ENCODE measurements around the gene CRYBA2.

Gene CRYBA2

DNA sequence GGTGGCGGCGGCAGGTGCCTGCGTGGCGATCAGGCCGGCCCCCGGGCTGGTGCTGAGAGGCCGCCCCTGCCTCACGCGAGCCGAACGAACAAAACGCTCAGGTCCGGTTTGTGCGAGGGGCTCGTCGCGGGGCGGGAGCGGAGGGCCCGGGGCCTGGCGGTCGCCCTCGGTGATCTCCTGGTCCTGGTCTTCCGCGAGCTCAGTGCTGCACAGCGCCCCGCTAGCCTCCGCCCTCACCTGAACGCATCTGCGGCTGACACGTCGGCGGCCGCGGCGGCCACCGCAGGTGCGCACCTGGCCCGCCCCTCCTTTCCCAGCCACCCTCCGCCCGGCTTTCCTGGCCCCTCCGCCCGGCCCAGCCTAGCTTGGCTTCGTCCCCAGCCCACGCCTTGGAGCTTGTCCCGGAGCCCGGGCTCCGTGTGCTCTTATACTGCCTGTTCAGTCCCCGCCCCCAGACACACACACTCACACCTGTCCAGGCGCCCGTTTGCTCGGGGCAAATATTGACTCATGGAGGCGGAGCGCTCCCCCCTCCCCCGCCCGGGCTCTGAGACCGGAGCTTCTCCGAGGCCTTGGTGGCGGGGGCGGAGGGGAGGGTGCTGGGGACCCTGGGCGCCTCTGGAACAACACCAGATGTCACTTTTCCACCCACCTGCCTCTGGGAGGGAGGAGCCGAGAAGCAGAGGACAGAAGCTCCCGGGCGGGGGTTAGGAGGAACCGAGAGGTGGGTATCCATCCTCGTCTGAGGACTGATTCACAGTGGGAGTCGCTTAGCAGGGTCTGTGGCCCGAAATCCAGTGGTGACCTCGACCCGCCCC lies 8.6 kb upstream of the CRYBA2 start:
- DNase-seq: no peak
- intact Hi-C loops (cut with DNase I): no loop called here

DNA sequence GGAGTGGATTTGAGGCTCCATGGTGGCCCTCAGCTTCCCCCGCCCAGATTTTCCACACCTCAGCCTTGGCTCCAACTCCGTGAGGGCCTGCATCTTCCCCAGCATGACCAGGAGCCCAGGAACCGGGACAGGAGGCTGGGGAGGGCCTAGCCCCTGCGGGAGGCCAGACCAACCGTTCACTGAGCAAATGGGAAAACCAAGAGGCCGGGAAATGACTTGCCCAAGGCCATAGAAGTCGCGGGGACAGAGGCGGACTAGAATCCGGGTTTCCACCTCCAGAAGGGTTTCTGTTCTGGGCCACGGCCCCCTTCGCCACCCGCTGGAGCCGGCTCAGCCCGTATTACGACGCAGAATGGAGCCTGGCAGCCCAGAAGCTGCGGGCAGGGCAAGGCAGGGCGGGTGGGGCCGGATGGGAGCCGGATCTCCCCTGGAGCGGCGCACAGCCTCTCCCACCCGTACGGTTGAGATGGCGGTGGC lies 7.9 kb upstream of the CRYBA2 start:
- DNase-seq: no peak
- intact Hi-C loops (cut with DNase I): no loop called here

DNA sequence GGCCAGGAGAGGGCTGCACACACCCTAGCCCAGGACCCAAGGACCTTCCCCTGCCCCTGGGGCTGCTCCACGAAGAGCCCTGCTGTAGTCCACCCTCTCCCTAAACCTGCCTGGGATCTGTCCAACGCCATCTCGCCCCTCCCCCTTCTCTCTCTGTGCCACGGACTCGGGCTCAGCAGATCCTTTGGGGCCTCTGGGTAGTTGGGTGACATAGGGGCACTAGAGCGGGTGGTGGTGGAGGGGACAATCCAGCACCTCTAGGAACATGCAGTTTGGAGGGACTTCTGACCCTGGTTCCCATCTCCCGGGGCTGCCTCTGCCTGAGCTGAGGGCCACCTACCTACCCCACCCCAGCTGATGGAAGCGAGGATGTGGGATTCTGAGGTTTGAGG lies 7.3 kb upstream of the CRYBA2 start:
- DNase-seq: no peak
- intact Hi-C loops (cut with DNase I): no loop called here

DNA sequence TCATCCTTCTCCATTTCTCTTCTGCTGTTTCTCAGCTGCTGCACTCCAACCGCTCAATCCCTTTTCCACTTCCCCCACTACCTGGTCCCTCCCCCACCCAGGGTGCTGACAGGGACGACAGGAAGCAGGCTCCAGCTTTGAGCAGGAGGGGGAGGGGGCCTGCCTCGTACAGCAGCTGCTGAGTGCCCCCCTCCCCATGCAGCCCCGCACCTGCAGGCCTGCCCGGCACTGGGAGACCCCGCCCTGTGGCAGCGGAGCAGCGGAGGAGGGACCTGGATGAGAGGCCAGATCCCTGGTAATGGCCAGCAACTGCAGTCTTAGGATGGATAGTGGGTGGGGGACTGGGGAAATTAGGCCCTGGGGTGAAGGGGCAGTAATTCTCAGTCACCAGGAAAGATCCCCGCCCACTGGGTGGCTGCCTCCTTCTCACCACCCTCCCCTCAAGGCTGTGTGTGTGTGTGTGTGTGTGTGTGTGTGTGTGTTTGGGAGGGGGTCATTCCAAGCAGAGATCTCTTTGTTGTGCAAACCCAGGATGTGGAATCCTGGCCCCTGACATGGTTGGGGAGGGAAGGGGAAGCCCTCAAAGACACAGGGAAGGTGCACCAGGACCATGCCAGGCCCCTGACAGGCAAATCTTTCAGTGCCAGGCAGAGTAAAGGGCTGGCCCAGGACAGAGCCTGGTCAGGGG lies 6.8 kb upstream of the CRYBA2 start:
- intact Hi-C loops (cut with DNase I): loop anchor here (5.0 to 10.0 kb wide), 2 partner anchors 115 to 157 kb away; no protein-coding TSS in a partner anchor
- DNase-seq: no peak

DNA sequence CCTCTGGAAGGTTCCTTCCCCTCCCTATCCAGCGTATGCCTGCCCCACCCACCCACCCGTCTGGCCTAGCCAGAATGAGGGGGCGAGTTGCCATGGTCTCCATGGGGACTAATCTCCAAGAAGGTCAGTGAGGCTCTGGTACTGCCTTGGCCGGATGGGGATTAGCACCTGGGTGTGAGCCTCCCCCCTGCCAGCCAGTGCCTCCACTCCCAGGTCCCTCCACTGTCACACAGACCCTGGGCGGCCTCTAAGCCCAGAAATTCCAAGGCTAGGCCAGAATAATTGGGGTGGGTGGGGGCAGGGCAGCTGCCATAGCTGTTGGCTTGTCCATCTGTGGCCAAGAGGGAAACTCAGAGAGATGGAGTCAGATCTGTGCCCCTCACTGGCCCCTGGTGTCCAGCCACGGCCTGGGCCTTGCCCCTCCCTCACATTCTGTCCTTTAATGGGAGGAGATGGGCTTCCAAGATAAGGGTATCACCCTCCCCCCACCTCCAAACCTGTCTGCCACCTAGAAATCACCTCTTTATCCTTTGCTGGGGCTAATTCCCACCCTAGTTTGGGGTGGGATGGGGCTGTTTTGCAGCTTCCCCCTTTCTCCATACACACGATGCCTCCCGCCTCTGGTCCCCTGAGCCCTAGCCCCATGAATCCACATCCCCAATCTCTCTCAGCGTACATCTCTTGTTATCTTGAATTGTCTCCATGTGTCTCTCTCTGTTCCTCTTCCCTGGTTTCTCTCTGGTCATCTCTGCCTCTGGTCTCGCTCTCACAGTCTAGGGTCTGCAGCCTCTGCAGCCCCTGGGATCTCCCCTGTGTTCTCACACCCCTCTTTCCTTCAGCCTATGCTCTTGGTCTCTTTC lies 6.0 kb upstream of the CRYBA2 start:
- intact Hi-C loops (cut with DNase I): loop anchor here (5.0 to 10.0 kb wide), 2 partner anchors 116 to 158 kb away; no protein-coding TSS in a partner anchor
- DNase-seq: no peak

DNA sequence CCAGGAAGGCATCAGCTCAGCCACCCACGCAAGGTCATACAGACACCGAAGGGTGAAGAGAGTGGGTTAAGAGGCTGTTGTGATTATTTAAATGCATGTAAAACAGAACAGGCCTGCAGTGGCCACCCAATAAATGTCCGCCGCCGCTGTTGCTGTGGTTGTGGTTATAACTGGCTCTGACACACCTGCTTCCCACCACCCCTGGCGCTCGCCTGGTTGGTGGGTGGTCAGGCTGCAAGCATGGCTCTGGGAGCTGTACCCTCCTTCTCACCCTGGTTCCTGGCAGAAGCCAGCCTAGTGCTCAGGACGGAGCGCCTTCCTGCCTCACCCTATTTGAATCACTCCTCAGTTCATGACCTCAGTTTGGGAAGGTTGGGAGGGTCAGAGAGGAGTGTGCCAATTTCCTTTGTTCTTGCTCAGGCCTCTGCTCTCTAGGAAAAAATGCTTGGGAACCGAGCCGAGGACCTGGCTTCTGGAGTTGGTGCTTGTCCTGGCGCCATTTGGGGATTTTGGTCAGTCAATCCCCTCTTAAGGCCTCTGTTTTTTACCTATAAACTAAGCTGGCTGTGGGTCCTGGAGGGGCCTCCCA lies 5.3 kb upstream of the CRYBA2 start:
- intact Hi-C loops (cut with DNase I): loop anchor here (5.0 to 10.0 kb wide), 2 partner anchors 116 to 159 kb away; no protein-coding TSS in a partner anchor

DNA sequence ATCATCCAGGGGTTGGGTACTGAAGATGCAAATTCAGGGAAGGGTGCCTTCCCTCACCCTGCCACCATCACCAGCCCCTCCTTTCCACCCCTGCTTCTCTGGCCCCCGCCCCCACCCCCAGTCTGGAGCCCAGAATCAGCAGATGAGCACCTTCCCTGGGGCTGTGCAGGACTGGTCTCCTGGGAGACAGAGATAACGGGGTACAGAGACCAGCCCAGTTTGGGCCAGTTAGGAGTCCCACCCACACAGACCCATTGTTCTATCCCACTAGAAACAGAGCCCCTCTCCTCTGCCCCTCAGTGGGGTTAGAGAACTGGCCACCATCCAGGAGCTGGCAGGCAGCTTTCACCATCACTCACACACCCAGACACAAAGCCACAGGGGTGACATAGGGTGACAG lies 4.5 kb upstream of the CRYBA2 start:
- intact Hi-C loops (cut with DNase I): loop anchor here (5.0 to 10.0 kb wide), 2 partner anchors 117 to 160 kb away; no protein-coding TSS in a partner anchor
- no peak for DNase-seq

More for the DNA sequence above, 5.3 kb upstream of the CRYBA2 start:
- no peak for DNase-seq

DNA sequence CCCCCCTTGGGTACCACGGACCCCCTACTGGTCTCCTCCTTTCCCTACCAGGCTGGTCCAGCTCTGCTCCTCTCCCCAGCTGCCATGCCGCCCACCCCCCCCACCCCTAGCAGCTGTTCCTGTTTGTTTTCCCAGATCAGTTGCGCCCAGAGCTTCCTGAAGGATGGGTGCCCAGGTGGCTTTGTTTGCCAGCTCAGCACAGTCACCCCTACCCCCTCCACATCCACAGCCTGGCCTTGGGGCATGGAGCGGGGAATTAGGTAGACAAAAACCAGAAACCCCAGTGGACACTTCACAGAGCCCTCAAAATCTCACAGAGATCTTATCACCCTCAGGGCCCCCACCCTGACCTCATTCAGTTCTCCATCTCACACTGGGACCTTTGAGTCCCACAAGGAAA lies 3.7 kb upstream of the CRYBA2 start:
- intact Hi-C loops (cut with DNase I): loop anchor here (5.0 to 10.0 kb wide), 2 partner anchors 118 to 160 kb away; no protein-coding TSS in a partner anchor
- no peak for DNase-seq

DNA sequence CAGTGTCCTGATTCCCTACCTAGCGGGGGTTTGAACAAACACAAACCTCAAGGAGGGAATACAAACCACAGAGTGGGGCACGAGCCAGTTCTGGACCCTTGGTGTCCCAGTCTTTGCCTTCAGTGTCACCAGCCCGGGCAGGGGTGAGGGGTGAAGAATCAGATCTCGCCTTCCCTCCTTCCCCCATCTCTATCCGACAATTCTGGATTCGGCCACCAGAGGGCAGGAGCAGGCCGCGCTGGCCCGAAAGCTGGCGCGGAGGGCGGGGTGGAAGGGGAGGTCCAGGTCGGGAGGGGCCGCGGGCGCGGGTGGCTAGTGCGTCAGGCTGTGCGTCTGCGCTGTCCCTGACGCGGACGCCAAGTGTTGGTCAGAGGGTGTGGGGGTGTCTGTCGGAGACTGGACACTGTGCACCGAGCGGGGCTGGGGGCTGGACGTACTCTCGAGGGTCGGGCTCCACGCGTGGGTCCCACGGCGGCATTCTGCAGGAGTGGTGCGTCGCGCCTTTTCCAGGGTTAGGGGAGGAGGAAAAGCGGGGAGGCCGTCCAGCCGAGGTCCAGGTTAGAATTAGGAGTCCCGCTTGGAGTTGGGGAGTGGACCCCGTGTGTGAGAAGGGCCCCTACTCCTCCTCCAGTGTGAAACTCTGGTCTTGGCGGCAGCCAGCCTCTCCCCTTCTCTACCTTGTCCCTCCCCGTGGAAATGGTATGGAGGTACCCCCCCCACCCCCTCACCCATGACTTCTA lies 2.9 kb upstream of the CRYBA2 start:
- peak; percentile 67 to 96 (median 88) for DNase-seq
- intact Hi-C loops (cut with DNase I): loop anchor here (5.0 to 10.0 kb wide), 2 partner anchors 119 to 161 kb away; no protein-coding TSS in a partner anchor

DNA sequence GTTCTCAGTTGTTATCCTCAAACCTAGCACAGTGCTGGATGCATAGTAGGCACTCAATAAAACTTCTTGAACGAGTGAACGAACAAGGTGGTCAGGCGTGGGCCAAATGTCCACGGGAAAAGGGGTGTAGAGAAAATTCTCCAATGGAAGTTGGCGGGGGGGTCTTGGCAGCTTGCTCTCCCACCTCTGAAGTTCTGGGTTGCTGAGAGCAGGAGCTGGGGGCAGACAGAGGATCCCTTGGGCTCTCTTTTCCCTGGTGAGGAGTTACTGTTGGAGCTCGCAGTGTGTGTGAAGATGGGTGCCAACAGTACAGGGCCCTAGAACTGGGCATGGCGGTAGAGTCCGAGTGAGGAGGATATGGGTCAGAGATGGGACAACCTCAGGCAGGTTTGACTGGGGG lies 2.3 kb upstream of the CRYBA2 start:
- DNase-seq: no peak
- intact Hi-C loops (cut with DNase I): loop anchor here (5.0 to 10.0 kb wide), 2 partner anchors 119 to 162 kb away; no protein-coding TSS in a partner anchor

DNA sequence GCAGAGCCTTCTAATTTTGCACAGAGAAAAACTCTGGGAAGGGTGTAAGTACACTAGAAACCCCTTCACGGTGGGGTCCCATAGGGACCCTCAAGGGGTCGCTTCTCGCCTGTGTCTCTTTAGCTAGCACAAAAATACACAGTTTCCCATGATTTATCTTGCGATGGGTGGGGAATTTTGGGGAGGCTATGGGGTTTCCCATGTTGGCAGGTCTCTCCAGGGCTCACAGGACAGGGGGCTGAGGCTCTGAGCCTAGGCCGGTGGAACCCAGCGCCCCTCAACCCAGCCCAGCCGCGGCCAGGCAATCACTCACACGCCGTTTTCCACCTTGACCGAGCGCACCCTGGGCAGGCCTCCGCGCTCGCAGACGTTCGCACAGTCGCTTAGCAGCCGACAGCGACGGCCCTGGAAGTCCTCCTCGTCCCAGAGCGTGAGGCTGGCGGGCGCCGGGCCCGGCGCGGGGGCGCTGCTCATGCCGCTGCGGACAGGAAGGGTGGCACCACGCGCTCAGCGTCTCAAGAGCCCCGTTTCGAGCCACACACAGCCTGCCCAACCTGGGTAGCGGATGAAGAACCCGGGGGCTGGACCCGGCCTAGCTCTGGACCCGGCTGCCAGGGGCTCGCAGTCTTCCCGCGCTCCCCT lies 398 bp downstream of the CRYBA2 start:
- peak in 2 of 42 donors; percentile 15 to 22 for DNase-seq
- intact Hi-C loops (cut with DNase I): loop anchor here (10.0 kb wide), 1 partner anchor 122 kb away; no protein-coding TSS in a partner anchor

DNA sequence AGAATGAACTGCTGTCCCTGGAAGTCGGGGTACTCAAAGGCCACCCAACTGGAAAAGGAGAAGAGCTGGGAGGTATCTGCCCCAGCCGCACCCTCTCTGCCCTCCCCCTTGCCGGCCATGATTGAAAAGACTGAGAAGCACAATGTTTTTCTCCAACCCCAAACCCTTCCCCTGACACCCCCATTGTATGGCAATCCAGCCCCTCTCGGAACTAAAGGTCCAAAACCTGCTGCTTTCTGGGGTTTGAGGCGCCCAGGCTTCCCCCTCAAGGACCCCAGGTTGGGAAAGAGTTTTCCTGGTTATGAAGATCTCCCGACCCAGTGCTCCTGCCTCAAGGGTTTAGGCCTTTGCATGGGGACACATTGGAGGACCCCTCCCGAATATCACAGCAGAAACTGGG lies 1.0 kb downstream of the CRYBA2 start:
- intact Hi-C loops (cut with DNase I): loop anchor here (10.0 kb wide), 1 partner anchor 123 kb away; no protein-coding TSS in a partner anchor
- no peak for DNase-seq

DNA sequence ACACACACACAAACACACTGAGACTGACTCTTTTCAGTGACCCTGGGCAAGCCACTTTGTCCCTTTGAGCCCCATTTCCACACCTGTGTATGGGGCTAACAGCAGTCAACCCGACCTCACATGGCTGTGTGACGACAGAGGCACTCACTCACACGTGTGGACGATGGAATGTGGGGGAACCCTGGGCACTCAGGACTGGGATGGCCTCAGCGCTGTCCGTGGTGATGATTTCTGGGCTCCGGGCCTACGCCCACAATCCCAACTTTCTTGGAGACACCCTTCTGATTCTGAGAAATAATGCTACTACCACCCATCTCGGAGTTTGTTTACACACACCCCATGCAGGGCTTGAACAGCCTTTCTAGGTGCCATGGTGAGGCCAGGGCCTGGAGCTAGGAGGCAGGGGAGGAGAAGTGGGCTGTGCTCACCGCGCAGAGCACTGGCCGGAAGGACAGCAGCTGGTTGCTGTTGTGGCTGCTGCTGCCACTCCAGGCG lies 1.5 kb downstream of the CRYBA2 start:
- no peak for DNase-seq

DNA sequence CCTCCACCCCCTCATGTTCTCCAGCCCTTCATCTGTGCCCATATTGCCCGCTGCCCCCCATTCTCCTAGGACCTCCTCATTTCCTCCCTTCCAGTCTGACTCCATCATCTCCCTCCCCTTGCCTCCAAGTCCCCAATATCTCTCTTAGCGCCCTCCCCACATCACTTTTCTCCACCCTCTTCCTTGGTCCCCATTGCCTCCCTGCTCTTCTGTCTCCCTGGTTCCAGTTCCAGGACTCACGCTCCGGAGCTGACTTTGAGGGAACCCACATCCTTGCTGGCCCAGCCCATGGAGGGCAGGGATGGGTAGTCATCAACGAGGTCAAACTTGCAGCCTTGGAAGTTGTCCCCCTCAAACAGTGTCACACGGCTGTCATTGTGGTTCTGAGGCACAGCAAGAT lies 2.6 kb downstream of the CRYBA2 start:
- no peak for DNase-seq
- intact Hi-C loops (cut with DNase I): loop anchor here (10.0 kb wide), 1 partner anchor 124 kb away; no protein-coding TSS in a partner anchor

More for the DNA sequence above, 1.5 kb downstream of the CRYBA2 start:
- intact Hi-C loops (cut with DNase I): loop anchor here (10.0 kb wide), 1 partner anchor 123 kb away; no protein-coding TSS in a partner anchor

DNA sequence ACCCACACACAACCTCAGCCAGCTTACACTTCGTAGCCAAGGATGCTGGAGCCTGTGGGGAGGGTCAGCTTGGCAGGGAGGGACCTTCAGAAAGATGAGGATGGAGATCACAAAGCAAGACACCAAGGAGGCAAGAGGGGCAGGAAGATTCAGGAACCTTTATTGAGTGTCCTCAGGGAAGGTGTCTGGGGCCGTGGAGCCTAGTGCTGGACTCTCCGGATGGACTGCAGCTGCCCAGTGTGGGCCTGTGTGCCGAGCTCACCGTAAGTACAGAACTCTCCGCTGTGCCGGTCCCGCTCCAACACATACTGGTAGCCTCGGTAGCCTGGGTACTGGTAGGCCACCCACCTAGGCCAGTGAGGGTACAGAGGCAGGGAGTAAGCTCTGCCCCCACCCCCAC lies 3.2 kb downstream of the CRYBA2 start:
- intact Hi-C loops (cut with DNase I): loop anchor here (10.0 kb wide), 1 partner anchor 125 kb away; no protein-coding TSS in a partner anchor

DNA sequence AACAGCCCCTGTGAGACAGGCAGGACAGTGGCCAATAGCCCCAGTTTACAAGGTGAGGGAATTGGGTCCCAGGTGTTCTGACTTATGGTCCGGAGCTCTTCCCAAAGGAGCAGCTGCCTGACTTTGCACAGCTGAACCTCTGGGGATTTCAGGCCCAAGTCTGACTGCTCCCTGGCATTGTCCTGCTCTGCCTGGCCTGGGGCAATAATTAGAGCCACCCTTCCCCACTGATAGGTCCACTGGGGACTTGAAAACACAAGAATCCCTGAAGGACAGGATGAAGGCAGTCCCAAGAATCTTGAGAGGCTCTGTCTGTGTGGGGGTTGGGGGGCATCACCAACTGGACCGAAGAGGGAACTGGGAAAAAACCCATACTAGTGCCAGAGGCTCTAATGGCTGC lies 4.6 kb downstream of the CRYBA2 start:
- intact Hi-C loops (cut with DNase I): no loop called here
- DNase-seq: no peak

More for the DNA sequence above, 3.2 kb downstream of the CRYBA2 start:
- no peak for DNase-seq

DNA sequence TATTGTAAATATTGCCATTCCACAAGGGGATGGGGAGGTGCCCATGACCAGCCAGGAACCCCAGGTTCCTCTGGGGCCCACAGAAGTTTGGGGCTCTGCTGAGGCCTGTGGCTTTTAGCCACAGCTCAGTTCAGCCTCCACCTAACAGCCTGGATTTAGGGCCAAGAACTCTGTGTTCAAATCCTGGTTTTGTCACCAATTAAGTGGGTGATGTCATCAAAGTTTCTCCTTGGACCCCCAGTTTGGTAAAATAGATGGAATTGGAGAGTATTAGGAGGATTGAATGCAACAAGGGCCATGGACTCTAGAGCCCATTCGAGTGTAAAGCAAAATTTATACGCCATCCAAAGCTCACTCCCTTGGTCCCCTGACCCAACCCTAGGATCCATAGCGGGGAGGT lies 5.1 kb downstream of the CRYBA2 start:
- no peak for DNase-seq

More for the DNA sequence above, 5.1 kb downstream of the CRYBA2 start:
- intact Hi-C loops (cut with DNase I): no loop called here
